ENCODE results near the gene SP140L.
"Not testable (repeated sequence)": the region's sequence is repeated elsewhere in the genome, so short reads cannot be mapped to it uniquely, and the experiment has no call there.

- not testable (repeated sequence) for TF ChIP-seq EZH2 (IDR thresholded peaks at IDR 0.05; ENCODE audit: borderline replicate concordance, control insufficient read depth, low read depth, low read length); CTCF (IDR thresholded peaks at IDR 0.05 in 2 of 3, conservative IDR thresholded peaks at IDR 0.05 in 1 of 3; ENCODE audit: control insufficient read depth in 2 of 3, extremely low read depth in 1 of 3, insufficient read depth in 1 of 3, low read depth in 3 of 3, low read length in 3 of 3); ASH2L (IDR thresholded peaks at IDR 0.05; ENCODE audit: borderline replicate concordance, low read depth); USF1 (IDR thresholded peaks at IDR 0.05; ENCODE audit: borderline replicate concordance, extremely low read length, insufficient read depth, low read depth, low read length); CREM (IDR thresholded peaks at IDR 0.05; ENCODE audit: low read depth); CBFB (IDR thresholded peaks at IDR 0.05; ENCODE audit: low read depth); FOXM1 (IDR thresholded peaks at IDR 0.05; ENCODE audit: low read depth, low read length); RELA (IDR thresholded peaks at IDR 0.05; ENCODE audit: borderline replicate concordance, partially characterized antibody); BHLHE40 (IDR thresholded peaks at IDR 0.05; ENCODE audit: borderline replicate concordance in 1 of 2, low read depth in 2 of 2, low read length in 1 of 2)
- TF ChIP-seq, protein P1, sequence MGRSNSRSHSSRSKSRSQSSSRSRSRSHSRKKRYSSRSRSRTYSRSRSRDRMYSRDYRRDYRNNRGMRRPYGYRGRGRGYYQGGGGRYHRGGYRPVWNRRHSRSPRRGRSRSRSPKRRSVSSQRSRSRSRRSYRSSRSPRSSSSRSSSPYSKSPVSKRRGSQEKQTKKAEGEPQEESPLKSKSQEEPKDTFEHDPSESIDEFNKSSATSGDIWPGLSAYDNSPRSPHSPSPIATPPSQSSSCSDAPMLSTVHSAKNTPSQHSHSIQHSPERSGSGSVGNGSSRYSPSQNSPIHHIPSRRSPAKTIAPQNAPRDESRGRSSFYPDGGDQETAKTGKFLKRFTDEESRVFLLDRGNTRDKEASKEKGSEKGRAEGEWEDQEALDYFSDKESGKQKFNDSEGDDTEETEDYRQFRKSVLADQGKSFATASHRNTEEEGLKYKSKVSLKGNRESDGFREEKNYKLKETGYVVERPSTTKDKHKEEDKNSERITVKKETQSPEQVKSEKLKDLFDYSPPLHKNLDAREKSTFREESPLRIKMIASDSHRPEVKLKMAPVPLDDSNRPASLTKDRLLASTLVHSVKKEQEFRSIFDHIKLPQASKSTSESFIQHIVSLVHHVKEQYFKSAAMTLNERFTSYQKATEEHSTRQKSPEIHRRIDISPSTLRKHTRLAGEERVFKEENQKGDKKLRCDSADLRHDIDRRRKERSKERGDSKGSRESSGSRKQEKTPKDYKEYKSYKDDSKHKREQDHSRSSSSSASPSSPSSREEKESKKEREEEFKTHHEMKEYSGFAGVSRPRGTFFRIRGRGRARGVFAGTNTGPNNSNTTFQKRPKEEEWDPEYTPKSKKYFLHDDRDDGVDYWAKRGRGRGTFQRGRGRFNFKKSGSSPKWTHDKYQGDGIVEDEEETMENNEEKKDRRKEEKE (IDR thresholded peaks at IDR 0.05): not testable (repeated sequence)
Observed at GRCh38 chr2:230401026-230401425, 74.0 kb downstream of the SP140L start.

All from GM12878 (cell line).